Measurements from ENCODE around the gene TRPC5OS. TPM values are rescaled to one million over a fixed set of nuclear protein-coding genes. Genes with fewer than 3 reads are reported as not detected.

Gene TRPC5OS
- total RNA-seq, 4 donors from 2014 or later = not detected

- Histone ChIP-seq H3K4me3 (no peak overlapping the region), H3K4me1 (no peaks in the 10 kb centered on the region), H3K36me3 (no peaks in the 10 kb centered on the region), H3K27me3 (no peaks in the 10 kb centered on the region), H3K9me3 (no peaks in the 10 kb centered on the region), H3K27ac (no peak overlapping the region)
- 82 to 100% methylated on average over 1 to 2 of the region's 2 CpGs for WGBS, 2 donors (ENCODE audit: low coverage in 1 of 2)
- TF ChIP-seq EP300 (IDR thresholded peaks at IDR 0.05) = no peak
- TF ChIP-seq CTCF (IDR thresholded peaks at IDR 0.05) = no peak
- no peak for TF ChIP-seq POLR2A (IDR thresholded peaks at IDR 0.05)
- TF ChIP-seq POLR2AphosphoS5 (IDR thresholded peaks at IDR 0.05) = no peak
- ATAC-seq = no peak
Measured at GRCh38 chrX:111886678-111887077, 10.7 kb downstream of the TRPC5OS start.

GRCh38 chrX:111888600-111888999 lies 12.6 kb downstream of the TRPC5OS start:
- no peaks in the 10 kb centered on the region for H3K9me3 ChIP-seq
- no peak for TF ChIP-seq CTCF (IDR thresholded peaks at IDR 0.05)
- no peak for TF ChIP-seq POLR2A (IDR thresholded peaks at IDR 0.05)
- no peak for TF ChIP-seq EP300 (IDR thresholded peaks at IDR 0.05)
- TF ChIP-seq POLR2AphosphoS5 (IDR thresholded peaks at IDR 0.05) = no peak
- no peaks in the 10 kb centered on the region for H3K4me1 ChIP-seq
- ATAC-seq = no peak
- 60 to 100% methylated on average over 1 of the region's 3 CpGs for WGBS, 2 donors (ENCODE audit: low coverage in 1 of 2)
- H3K36me3 ChIP-seq = no peaks in the 10 kb centered on the region
- H3K4me3 ChIP-seq = no peak overlapping the region
- no peaks in the 10 kb centered on the region for H3K27me3 ChIP-seq
- H3K27ac ChIP-seq = no peak overlapping the region

GRCh38 chrX:111892375-111892774 lies 16.4 kb downstream of the TRPC5OS start:
- ATAC-seq = no peak
- Histone ChIP-seq H3K36me3 (no peaks in the 10 kb centered on the region), H3K27me3 (no peaks in the 10 kb centered on the region), H3K9me3 (no peaks in the 10 kb centered on the region), H3K4me1 (no peaks in the 10 kb centered on the region), H3K4me3 (no peak overlapping the region), H3K27ac (no peak overlapping the region)
- TF ChIP-seq CTCF (IDR thresholded peaks at IDR 0.05) (no peak), EP300 (IDR thresholded peaks at IDR 0.05) (no peak), POLR2A (IDR thresholded peaks at IDR 0.05) (no peak), POLR2AphosphoS5 (IDR thresholded peaks at IDR 0.05) (no peak)
- whole genome bisulfite sequencing, 2 donors (ENCODE audit: low coverage in 1 of 2) = 83% methylated on average over 2 of the region's 2 CpGs; no CpG with 5 or more reads in 1 of the 2 donors

- ATAC-seq = no peak
- WGBS, 2 donors (ENCODE audit: low coverage in 1 of 2) = 36 to 68% methylated on average over 2 of the region's 7 CpGs
- no peaks in the 10 kb centered on the region for H3K36me3 ChIP-seq
- H3K9me3 ChIP-seq = no peaks in the 10 kb centered on the region
- no peak overlapping the region for H3K4me3 ChIP-seq
- H3K27ac ChIP-seq = no peak overlapping the region
- H3K4me1 ChIP-seq = no peaks in the 10 kb centered on the region
- TF ChIP-seq POLR2AphosphoS5 (IDR thresholded peaks at IDR 0.05) (no peak), CTCF (IDR thresholded peaks at IDR 0.05) (no peak), EP300 (IDR thresholded peaks at IDR 0.05) (no peak), POLR2A (IDR thresholded peaks at IDR 0.05) (no peak)
- no peaks in the 10 kb centered on the region for H3K27me3 ChIP-seq
Measured at GRCh38 chrX:111896148-111896547, 20.2 kb downstream of the TRPC5OS start.

GRCh38 chrX:111914398-111915090 lies 38.6 kb downstream of the TRPC5OS start:
- WGBS, 2 donors (ENCODE audit: low coverage in 1 of 2) = 53 to 60% methylated on average over 2 to 6 of the region's 7 CpGs
- Histone ChIP-seq H3K4me3 (no peak overlapping the region), H3K36me3 (no peaks in the 10 kb centered on the region), H3K4me1 (no peaks in the 10 kb centered on the region), H3K9me3 (no peaks in the 10 kb centered on the region), H3K27me3 (no peaks in the 10 kb centered on the region), H3K27ac (no peak overlapping the region)
- no peak for ATAC-seq
- TF ChIP-seq POLR2AphosphoS5 (IDR thresholded peaks at IDR 0.05) (no peak), POLR2A (IDR thresholded peaks at IDR 0.05) (no peak), CTCF (IDR thresholded peaks at IDR 0.05) (no peak), EP300 (IDR thresholded peaks at IDR 0.05) (no peak)
